NAMALWA (cell line): ENCODE measurements around the gene SPATA2.
"Not testable (repeated sequence)": the region's sequence is repeated elsewhere in the genome, so short reads cannot be mapped to it uniquely, and the experiment has no call there.

ENCODE experiments used
- DNase-seq: peaks from one replicate; pipeline ENCODE4 v3.0.0-alpha.2; 2015; ENCODE audit warnings: low spot score

SPATA2 gene

DNA sequence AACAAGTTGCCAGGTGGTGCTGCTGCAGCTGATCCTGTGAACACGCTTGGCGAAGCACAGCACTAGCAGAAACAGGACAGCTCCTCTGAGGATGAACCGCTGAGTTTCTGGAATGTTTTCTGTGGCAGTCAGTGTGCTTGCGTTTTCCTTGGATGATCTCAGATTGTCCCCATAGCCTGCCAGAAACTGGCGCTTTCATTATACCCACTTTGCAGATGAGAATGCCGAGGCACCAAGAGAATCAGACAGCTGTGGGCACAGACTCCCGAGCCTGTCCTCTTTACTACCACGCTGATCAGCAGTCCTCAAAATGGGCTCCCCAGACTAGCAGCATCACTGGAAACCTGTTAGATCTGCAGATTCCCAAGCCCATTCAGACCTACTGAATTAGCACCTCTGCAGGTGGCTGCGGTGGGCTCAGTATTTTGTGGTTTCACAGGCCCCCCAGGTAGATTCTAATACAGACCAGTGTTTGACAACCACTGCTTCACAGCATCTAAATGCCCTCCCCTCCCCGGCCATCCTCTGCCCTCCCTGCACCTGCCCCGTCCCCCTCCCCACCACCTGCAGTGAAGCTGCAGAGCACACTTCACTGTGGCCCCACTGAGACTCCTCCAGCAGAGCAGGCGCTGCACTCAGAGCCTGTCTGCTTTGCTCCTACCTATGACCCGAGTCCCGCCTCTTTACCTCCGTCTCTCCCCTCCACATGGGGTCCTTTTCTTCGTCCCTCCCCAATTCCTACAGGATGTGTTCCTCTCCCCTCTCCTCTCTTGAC, 29.6 kb downstream of the SPATA2 start:
- DNase-seq, result no peak

DNA sequence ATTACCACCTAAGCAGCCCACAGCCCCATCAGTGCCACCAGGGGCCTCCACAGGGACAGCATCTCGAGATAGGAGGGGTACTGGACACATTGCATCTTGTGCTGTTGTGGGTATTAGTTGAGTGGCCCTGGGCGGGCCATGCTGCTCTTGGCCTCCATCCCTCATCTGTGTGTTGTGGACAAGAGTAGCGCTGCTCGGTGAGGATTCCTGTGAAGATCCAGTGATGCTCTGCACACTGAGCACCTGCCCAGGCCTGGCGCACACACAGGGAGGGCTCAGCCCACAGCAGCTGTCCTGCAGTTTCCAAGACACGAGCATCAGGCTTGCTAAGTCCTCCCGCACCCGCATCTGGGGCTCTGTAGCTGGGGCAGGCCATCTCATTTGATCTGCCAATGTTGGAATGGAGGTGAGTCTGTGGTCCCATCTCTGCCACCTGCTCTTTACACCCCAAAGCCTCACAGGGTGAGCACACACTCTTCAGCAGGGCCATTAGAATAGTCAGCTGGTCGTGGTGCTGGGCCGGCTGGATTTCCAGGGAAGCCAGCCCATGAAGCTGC, 32.0 kb downstream of the SPATA2 start:
- no peak for DNase-seq

DNA sequence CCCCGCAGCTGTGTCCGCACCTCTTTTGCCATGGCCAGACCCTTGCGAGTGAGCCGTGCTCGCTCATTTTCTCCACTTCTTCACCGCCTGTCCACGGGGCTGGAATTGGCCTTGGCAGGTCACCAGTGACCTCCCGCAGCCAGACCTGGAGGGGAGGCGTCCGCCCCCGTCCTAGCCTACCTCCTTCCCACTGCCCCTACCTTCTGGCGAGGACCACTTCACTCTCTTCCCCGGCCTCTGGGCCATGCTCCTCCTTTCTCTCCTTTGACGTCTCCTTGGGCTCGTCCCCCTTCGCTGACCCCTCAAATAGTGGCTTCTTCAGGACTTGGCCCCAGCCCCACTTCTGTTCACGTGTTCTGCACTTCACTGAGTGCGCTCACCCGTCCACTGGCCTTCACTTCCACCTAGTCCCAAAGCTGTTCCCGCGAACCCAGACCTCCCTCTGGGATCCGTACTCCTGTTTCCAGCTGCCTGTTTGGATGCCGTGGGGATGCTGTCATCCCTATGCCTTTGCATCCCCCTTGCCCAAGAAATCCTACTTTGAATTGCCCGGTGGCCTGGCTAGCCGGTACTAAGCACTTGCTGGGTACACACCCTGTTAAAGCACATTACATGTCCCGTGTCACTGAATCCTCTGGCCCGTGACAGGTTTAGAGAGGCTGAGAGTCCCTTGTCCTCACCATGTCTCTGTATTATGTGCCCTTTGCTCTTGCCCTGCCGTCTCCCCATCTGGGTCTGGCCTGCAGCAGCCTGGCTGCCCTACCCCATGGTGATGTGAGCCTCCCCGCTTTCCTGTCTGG, 33.0 kb downstream of the SPATA2 start:
- DNase-seq, result no peak

DNA sequence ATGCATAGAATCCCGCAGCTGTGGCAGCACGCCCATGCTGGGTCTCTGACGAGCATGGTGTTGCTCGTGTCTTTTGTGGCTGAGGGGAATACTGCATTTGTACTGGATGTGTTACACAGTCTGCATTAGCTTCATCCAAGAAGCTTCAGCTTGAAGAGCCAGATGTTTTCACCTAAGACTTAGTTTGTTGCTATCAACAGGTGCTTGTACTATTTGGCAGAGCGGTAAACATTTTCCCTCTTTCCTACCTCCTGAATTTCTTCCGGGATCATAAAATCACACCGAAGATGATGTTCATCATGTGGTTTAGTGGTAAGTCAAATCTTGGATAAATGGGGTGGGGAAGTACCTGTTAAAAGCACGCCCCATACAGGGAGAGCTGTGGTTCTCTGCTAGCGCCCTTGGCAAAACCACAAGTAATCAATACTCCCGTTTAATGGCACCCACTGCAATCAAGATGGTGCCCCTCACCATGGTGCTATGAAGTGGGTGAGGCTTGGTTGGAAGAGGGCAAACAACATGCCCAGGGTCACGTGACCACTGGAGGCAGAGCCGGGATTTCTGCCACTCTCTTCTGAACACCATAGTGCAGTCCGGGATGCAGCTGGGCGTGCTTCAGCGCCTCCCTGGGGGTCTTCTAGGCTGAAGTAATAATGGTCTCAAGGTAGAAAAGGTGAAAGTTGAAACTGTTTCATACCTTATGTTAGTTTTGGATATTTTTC, 34.4 kb downstream of the SPATA2 start:
- DNase-seq, result no peak

DNA sequence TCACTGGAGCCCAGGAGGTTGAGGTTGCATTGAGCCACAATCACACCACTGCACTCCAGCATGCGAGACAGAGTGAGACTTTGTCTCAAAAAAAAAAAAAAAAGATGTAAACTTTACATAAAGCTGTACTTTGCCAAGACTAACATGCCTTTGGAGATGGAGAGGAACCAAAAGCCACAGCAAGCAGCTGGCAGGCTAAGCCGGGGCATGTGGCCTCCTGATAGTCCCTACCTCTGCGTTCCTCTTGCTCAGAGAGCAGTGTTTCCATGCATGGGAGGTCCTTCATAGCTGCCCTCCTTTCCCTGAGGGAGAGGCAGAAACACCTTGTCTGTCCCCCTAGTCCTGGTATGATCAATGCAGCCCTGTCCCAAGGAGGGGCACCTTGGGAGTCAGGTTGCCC, 35.2 kb downstream of the SPATA2 start:
- DNase-seq, result no peak

DNA sequence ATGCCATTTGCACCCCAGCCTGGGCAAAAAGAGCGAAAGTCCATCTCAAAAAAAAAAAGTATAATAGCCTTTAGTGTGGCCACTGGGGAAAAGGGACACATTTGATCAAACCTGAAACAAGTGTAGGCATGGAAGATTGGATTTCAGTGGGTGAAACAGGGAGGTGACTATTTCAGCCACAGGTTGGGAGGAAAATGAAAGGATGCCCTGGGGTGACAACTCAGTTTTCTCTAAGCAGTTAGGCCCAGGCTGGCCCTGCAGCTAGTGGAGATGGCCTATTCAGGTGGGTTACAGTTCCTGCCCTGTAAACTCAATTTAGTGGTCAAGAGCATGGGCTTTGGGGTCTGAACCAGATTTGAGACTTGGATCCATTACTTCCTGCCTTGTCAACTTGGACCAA, 36.4 kb downstream of the SPATA2 start:
- DNase-seq, result no peak

DNA sequence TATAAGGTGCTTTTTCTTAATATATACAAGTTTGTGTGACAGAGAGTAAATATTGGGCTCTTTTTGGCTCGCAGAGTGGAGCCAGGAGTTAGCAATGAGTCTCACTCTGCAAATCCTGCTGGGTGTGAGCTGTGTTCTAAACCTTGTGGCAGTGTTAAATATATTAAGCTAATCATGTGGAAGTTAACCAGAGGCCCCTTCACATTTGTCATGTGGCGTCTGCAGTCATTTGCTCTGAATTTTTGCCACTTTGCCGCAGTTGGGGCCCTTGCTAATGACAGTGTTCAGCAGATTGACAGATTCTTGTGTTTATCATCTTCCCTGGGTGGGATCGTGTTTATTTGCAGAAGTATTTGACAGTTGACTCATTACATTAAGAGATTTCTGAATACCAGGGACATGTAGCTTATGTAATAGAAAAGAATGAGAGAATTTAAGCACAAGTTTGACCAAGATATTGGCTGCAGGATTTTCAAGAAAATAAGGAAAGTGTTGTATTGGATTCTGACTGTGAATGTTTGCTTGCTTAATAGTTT, 37.9 kb downstream of the SPATA2 start:
- DNase-seq, result no peak

DNA sequence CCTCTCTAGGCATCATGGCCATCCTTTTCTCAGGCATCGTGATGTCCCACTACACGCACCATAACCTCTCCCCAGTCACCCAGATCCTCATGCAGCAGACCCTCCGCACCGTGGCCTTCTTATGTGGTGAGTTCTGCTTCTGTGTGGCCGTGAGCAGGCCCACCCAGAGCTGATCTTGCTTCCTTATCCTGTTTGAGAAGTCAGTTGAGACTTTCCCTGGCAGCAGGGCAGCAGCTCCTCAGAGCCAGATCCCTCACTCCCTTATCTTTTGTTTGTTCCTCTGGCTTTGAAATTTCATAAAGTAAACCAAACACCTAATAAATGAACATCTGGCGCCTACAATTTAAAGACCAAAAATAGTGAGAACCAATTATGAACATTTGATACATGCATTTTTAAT, 40.6 kb downstream of the SPATA2 start:
- DNase-seq, result no peak

DNA sequence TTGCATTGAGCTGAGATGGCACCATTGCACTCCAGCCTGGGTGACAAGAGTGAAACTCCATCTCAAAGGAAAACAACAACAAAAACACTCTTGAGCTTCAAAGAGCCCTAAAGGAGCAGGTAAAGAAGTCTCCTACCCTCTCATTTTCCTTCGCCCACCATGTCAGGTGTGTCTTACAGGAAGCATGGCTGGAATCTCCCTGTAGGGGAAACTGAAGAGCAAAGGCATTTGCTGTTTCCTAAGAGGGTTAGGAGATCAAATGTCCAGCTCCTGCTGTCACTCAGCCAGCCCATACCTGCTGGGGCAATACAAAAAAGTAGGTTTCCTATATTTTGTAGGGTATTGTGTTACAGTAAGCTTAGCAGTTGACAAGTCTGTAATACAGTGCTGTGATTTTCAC, 43.3 kb downstream of the SPATA2 start:
- DNase-seq, result no peak

DNA sequence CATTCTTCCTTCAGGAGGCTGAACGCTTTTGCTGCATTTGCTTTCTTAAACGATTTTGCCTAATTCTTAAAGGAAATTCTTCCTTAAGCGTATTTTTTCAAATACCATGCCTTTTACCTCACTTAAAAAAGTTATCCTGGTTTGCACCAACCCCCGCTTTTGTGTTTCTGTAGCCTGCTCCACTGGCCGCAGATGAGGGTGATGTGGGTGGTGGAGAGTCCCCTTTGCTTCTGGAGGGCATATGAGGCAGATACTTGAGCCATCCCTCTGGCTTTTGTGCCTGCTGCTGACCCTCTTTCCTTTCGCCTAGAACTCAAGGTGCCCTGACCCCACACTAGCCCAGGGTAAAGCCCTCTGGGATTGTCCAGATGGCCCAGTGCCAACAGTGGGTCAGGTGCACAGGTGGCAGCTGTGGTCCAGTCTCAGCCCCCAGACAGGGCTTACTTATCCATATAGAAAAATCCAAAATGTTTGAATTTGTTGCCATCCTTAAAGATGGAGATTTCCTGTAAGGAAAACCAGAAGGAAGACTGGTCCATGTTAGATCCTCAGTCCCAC, 43.9 kb downstream of the SPATA2 start:
- DNase-seq, result no peak

DNA sequence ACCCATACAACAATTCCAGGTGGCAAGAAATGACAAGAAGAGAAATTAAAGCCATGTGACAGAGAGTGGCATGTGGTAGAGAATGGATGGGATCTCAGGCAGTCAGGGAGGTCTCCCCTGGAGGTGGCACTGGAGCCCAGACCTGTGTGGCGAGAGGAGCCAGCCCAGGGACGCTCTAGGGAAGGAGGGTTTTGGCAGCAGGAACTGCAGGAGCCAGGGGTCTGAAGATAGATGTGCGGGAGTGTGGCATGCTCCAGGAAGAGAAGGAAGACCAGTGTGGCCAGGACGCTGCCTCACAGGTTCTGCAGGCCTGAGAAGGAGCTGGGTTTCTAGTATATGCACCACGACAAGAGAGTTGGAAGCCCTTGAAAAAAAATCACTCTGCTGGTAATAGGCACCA, 45.1 kb downstream of the SPATA2 start:
- DNase-seq, result no peak

DNA sequence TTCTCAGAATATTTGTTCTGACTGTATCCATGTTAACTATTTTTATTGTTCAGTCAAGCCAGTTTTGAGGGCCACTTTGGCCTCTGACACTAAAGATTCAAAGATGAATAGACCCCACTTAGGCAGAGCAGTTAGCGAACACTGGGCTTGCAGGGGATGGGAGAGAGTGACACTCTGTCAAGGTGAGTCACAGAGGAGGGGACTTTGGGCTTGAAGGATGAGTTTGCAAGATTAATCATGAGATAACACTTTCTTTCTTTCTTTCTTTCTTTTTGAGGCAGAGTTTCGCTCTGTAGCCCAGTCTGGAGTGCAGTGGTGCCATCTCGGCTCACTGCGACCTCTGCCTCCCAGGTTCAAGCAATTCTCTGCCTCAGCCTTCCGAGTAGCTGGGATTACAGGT, 46.4 kb downstream of the SPATA2 start:
- DNase-seq, result no peak

DNA sequence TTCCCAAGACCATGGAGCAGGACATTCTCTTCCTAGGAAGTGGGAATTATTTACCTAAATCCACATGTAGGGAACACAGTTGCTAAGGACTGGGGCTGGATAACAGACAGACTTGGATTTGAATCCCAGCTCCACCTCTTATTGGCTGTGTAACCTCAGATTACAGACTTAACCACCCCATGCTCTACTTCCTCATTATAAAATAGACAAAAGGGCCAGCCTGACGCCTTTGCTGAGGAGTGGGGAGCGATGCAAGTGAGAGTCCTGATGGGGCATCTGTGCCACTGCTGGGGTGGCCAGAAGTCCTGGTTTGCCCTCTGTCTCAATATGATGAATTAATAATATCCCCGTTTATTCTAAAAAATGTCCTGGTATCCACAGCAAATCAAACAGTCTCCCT, 46.8 kb downstream of the SPATA2 start:
- no peak for DNase-seq

DNA sequence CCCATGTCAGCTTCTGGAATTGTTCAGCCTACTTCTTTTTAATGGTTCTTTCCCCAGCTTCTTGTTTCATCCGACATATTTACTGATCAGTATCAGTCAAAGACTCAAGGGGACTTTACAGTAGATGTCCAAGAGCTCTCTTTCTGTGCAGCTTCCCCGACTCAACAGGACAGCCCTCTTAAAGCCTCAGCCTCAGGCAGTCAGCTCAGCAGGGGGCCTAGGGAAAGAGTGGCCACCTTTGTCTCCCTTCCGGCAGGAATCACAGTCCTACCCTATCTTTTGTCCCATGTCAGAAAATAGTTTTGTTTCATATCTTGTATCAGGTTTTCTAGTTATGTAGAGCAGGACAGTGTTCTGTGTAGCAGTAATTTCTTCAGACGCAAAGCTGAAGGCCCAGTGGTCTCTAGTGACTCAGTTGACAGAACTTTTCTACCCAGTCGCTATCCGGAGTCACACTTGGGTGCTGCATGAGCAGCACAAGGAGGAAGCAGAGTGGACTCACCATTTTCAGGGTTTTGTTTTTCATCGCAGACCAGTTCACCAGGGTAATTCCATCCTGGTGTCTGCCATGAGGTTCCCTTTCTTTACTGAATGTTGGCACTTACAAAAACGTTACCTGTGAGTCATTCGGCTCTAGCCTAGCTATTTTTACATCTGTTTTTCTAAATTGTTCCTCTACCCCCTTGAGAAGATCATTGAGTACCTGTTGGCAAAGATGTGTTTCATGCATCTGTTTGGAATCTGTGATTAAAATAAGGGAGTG, 47.7 kb downstream of the SPATA2 start:
- no peak for DNase-seq

DNA sequence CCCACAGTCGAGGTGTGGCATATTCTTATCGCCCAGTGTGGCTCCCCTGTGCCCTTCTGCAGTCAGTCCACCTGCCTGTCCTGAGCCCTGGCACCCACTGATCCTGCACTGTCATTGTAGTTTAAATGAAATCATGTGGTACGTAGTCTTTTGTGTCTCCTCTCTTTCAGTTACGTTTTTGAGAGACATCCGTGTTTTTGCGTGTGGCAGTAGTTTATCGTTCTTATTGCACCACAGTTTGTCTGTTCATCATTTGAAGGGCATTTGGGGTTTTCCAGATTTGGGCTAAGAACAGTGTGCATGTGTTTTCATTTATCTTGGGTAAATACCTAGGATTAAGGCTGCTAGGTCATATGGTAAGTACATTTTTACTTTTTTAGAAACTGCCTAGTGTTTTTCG, 49.3 kb downstream of the SPATA2 start:
- DNase-seq, result no peak

DNA sequence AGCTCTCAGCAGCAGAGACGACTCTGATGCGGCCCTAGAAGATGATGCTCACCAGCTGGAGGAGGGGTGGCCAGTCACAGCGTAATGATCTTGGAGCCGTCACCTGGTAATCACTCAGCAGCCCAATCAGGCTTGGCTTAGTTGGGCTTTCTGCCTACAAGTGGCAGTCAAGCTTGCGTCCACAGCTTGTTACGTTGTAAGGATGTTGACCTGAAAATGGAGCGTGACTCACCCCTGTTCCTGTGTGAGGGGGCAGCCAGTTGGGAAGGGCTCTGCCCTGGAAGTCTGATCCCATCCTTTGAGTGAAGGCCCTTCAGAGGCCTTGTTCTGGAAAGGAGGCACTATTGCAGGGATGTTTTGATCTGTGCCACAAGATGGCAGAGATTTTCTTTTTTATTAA, 49.8 kb downstream of the SPATA2 start:
- DNase-seq, result no peak

DNA sequence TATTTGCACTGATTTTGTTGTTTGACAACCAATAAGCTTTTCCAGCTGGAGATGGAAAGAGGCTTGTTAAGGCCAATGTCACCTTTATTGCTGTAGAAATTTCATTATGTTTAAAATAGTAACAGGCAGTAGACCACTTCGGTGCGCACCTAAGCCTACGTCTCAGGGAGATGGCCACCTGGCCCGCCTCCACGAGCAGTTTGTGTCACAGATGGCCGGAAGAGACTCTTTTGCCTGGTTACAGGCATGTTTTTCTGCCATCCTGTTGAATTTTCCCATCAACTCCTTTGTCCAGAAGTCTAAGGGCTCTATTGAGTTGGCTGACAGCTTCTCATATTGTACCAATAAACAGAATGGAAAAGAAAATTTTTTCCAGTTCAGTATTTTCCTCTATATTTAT, 51.7 kb downstream of the SPATA2 start:
- DNase-seq, result no peak

DNA sequence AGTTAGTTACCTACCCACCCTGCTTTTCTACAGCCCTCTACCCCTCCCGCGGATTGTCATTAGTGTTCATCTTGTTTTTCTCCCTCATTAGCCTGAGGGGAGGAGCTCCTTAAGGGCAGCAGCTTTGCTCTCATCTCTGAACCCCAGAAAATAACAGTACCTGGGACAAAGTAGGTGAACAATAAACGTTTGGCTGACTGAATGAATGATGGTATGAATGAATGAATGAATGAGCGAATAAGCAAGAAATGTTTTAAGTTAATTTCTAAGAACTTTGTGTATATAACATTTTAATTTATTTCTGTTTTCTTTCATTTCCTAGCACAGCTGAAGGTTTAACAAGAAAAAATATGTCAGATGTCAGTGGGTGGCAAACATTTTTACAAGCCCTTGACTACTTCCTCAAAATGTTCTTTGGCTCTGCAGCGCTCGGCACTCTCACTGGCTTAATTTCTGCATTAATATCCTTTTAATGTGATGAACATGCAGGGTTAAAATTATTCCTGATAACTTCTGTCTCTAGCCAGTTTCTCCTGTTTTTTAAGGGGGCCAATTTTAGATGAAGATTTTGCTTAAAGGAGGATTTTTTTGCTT, 52.6 kb downstream of the SPATA2 start:
- no peak for DNase-seq

DNA sequence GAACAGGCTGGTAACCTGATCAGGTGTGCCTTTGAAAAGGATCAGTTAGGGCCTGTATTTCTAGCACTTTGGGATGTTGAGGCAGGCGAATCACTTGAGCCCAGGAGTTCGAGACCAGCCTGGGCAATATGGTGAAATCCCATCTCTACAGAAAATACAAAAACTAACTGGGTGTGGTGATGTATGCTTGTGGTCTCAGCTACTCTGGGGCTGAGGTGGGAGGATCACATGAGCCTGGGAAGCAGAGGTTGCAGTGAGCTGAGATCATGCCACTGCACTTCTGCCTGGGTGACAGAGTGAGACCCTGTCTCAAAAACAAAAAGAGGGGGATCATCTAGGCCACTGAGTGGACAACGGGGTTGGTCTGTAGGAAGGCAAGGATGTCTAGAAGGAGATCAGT, 54.1 kb downstream of the SPATA2 start:
- DNase-seq, result not testable (repeated sequence)

DNA sequence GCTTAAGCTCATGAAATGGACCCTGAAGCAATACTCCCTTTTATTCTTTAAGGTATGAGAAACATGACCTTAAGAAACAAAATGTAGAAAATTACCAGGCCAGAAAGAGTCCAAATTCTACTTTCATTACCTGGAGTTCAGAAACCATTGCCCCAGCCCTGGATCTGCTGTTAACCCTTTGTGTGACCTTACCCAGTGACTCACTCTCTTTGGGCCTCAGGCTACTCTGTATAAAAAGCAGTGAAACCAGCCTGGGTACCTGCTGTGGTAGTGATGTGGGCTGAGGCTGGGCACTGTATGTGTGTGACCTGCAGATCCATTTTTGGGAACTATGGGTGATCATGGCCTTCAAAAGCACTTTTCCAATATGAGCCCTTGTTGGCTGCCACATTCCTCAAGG, 55.5 kb downstream of the SPATA2 start:
- DNase-seq, result no peak

DNA sequence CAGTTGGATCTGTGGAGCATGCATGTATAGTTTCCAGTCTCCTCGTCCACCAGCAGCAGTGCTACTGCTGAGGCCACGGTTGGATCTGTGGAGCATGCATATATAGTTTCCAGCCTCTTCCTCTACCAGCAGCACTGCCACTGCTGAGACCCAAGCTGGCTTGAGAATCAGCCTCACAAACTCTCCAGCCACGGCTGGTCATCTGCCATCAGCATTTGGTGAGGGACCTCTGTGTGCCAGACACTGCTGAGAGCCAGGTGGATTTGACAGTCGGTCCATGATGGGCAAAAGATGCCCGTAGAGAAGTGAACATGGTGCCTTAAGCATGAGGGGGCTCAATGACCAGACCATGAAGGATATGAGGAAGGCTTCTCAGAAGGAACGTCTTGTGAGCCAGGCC, 56.3 kb downstream of the SPATA2 start:
- no peak for DNase-seq
